PC-9 (cell line): ENCODE measurements around the gene KCNQ5.

Experiments used
- EZH2 ChIP-seq: fragments of 200-600 bp; sonication (generic); IDR thresholded peaks from 2 replicates; pipeline ENCODE4 v1.8.0; 2017; ENCODE audit warnings: antibody characterized with exemption, low read depth
- TF ChIP-seq, protein P1 (sequence below): fragments of 200-600 bp; sonication (generic); conservative IDR thresholded peaks from 2 replicates; pipeline ENCODE4 v1.6.1; 2017; ENCODE audit warnings: mixed run types, antibody characterized with exemption, mild to moderate bottlenecking, moderate library complexity

DNA sequence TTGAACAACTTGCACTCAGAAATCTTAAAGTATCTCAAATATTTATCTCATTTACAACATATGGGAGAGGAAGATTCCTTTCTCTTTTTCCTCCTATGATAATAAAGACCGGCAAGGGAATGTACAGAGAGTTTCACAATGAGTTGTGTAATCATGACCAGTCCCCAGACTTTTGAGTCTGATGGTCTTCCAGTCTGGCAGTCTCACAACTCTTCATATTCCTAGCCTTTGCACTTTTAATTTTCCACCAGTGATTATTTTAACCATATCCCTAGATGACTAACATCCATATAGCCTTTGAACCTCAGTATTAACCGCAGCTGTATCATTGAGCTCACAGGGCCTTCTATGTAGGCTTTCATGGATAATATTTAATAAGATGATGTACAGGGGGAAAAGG lies 324.9 kb downstream of the KCNQ5 start:
- TF ChIP-seq, protein P1, sequence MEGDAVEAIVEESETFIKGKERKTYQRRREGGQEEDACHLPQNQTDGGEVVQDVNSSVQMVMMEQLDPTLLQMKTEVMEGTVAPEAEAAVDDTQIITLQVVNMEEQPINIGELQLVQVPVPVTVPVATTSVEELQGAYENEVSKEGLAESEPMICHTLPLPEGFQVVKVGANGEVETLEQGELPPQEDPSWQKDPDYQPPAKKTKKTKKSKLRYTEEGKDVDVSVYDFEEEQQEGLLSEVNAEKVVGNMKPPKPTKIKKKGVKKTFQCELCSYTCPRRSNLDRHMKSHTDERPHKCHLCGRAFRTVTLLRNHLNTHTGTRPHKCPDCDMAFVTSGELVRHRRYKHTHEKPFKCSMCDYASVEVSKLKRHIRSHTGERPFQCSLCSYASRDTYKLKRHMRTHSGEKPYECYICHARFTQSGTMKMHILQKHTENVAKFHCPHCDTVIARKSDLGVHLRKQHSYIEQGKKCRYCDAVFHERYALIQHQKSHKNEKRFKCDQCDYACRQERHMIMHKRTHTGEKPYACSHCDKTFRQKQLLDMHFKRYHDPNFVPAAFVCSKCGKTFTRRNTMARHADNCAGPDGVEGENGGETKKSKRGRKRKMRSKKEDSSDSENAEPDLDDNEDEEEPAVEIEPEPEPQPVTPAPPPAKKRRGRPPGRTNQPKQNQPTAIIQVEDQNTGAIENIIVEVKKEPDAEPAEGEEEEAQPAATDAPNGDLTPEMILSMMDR = no peak
- TF ChIP-seq EZH2 = no peak
